ENCODE data around the gene OVOL3. TPM values are rescaled to one million over a fixed set of nuclear protein-coding genes. Genes with fewer than 3 reads are reported as not detected.
"Not testable (repeated sequence)": the region's sequence is repeated elsewhere in the genome, so short reads cannot be mapped to it uniquely, and the experiment has no call there.

OVOL3 gene
- not detected for total RNA-seq

DNA sequence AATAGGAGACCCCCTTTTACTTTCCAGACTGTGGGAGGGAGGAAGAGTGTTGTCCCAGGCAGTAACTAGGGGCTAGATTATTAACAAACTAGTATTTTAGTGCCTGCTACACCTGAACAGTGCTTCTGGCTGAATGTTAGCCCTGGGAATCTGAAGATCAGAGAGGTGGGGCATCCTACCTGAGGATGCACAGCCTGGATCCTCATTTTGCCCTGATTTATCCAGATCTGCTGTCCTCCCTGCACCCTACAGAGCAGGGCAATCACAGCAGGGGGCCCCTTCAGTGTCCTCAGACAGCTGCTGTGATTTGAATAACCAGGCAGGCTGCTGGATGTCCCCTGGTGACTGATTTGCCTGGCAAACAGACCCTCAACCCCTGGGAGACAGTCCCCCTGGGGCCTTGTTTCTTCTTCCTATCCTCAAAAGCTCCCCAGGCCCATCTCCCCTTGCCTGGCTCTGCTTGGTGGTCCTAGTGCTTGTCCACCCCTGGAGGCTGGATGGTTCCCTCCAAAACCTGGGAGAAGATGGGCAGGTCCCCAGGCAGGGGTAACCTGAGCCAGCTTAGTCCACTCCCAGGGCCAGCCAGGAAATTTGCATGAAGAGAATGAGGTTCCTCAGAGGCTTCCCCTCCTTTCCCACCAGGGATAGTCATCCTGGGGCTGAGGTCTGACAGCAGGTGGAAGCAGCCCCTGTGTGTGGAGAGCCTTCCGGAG is at the start of gene OVOL3:
Gene OVOL3, plus strand, starts transcription at position 657 of the 713 bp plus-strand sequence. CDS start 60 bp downstream, outside the sequence.
- CTCF ChIA-PET = interaction anchor here (1.2 kb wide), 1 partner anchor 17 kb away, joined by 3 read pairs; no protein-coding TSS in a partner anchor
- H3K36me3 Mint-ChIP-seq (ENCODE audit: low read depth) = peaks cover 23% of the 10 kb centered on the region
- H3K4me3 Mint-ChIP-seq = no peak within 1 kb of the TSS

GRCh38 chr19:36061367-36061766 is 49.6 kb upstream of the OVOL3 start:
- DNase-seq = no peak
- no peak overlapping the region for H3K4me3 Mint-ChIP-seq
- CTCF ChIA-PET = interaction anchor here (1.2 kb wide), 1 partner anchor 113 kb away, joined by 3 read pairs; no protein-coding TSS in a partner anchor
- no peak overlapping the region for H3K27ac Mint-ChIP-seq
- no peaks in the 10 kb centered on the region for H3K9me3 Mint-ChIP-seq
- peaks cover 22% of the 10 kb centered on the region for H3K36me3 Mint-ChIP-seq (ENCODE audit: low read depth)
- H3K4me1 Mint-ChIP-seq (ENCODE audit: low read depth) = peaks cover under 1% of the 10 kb centered on the region
- intact Hi-C loops (cut with micrococcal nuclease) = no loop called here
- no peaks in the 10 kb centered on the region for H3K27me3 Mint-ChIP-seq (ENCODE audit: low read depth)

More for the DNA sequence above, at the start of gene OVOL3:
- Mint-ChIP-seq H3K27me3 (ENCODE audit: low read depth) (no peaks in the 10 kb centered on the region), H3K27ac (no peak within 1 kb of the TSS), H3K9me3 (no peaks in the 10 kb centered on the region), H3K4me1 (ENCODE audit: low read depth) (peaks cover 16% of the 10 kb centered on the region)
- DNase-seq = no peak
- intact Hi-C loops (cut with micrococcal nuclease) = loop anchor here (10.0 kb wide), 2 partner anchors 396 to 664 kb away; partner anchors contain the start of genes KMT2B and ZNF850

DNA sequence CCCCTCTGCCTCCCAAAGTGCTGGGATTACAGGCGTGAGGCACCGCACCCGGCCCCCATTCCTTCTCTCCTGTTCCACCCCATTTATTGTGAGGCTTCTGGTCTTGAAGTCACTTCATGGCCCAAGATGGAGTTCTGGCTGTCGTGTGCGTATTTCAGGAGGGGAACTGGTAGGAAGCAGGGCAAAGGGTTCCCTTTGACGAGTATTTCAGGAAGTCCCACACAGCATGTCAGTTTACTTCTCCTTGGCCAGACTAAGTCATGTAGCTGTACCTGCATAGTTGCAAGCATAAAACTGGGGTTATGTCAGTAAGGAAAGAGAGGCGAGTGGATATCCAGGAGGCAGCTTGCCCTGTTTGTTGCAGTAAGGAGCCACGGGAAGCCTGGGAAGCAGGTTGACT is 46.1 kb upstream of the OVOL3 start:
- intact Hi-C loops (cut with micrococcal nuclease) = no loop called here
- no peak overlapping the region for H3K27ac Mint-ChIP-seq
- H3K36me3 Mint-ChIP-seq (ENCODE audit: low read depth) = peaks cover 32% of the 10 kb centered on the region
- H3K9me3 Mint-ChIP-seq = no peaks in the 10 kb centered on the region
- no peaks in the 10 kb centered on the region for H3K4me1 Mint-ChIP-seq (ENCODE audit: low read depth)
- no peak for DNase-seq
- H3K27me3 Mint-ChIP-seq (ENCODE audit: low read depth) = no peaks in the 10 kb centered on the region
- H3K4me3 Mint-ChIP-seq = no peak overlapping the region
- CTCF ChIA-PET = no interaction called here

GRCh38 chr19:36067681-36068080 is 43.3 kb upstream of the OVOL3 start:
- DNase-seq = no peak
- Mint-ChIP-seq H3K27ac (no peak overlapping the region), H3K27me3 (ENCODE audit: low read depth) (no peaks in the 10 kb centered on the region), H3K4me3 (no peak overlapping the region), H3K4me1 (ENCODE audit: low read depth) (peaks cover 2% of the 10 kb centered on the region), H3K36me3 (ENCODE audit: low read depth) (peaks cover 39% of the 10 kb centered on the region), H3K9me3 (no peaks in the 10 kb centered on the region)
- intact Hi-C loops (cut with micrococcal nuclease) = no loop called here
- CTCF ChIA-PET = no interaction called here

DNA sequence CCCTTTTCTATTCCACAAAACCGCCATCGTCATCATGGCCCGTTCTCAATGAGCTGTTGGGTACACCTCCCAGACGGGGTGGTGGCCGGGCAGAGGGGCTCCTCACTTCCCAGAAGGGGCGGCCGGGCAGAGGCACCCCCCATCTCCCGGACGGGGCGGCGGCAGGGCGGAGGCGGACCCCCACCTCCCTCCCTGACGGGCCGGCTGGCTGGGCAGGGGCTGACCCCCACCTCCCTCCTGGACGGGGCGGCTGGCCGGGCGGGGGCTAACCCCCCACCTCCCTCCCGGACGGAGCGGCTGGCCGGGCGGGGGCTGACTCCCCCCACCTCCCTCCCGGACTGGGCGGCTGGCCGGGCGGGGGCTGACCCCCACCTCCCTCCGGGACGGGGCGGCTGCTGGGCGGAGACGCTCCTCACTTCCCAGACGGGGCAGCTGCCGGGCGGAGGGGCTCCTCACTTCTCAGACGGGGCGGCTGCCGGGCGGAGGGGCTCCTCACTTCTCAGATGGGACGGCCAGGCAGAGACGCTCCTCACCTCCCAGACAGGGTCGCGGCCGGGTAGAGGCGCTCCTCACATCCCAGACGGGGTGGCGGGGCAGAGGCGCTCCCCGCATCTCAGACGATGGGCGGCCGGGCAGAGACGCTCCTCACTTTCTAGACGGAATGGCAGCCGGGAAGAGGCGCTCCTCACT is 42.0 kb upstream of the OVOL3 start:
- H3K27ac Mint-ChIP-seq; H3K27me3 Mint-ChIP-seq (ENCODE audit: low read depth); intact Hi-C loops (cut with micrococcal nuclease); CTCF ChIA-PET; H3K4me3 Mint-ChIP-seq; H3K4me1 Mint-ChIP-seq (ENCODE audit: low read depth); DNase-seq; H3K9me3 Mint-ChIP-seq: not testable (repeated sequence)
- peaks cover 45% of the 10 kb centered on the region for H3K36me3 Mint-ChIP-seq (ENCODE audit: low read depth)

DNA sequence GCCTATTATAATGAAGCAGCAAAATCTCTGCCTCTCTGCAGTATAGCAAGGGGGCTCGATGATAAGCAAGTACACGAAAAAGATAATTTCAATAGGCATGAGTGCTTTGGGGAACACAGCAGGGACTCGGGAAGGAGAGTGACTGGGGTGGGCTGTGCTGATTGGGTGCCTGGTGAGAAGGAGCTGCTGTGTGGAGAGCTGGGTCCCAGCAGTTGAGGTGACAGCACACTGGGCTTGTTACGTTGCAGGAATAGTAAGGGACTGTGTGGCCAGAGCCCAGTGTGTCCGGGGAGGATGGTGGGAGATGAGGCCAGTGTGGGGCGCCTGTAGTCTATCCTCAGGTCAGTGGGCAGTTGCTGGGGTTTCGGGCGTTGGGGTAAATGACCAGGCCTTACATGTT is 38.9 kb upstream of the OVOL3 start:
- no peaks in the 10 kb centered on the region for H3K9me3 Mint-ChIP-seq
- DNase-seq = no peak
- peaks cover 45% of the 10 kb centered on the region for H3K36me3 Mint-ChIP-seq (ENCODE audit: low read depth)
- H3K4me1 Mint-ChIP-seq (ENCODE audit: low read depth) = peaks cover 2% of the 10 kb centered on the region
- H3K4me3 Mint-ChIP-seq = no peak overlapping the region
- H3K27me3 Mint-ChIP-seq (ENCODE audit: low read depth) = no peaks in the 10 kb centered on the region
- CTCF ChIA-PET = no interaction called here
- H3K27ac Mint-ChIP-seq = no peak overlapping the region
- intact Hi-C loops (cut with micrococcal nuclease) = no loop called here

- H3K27ac Mint-ChIP-seq = no peak overlapping the region
- CTCF ChIA-PET = no interaction called here
- no peak for DNase-seq
Observed at GRCh38 chr19:36073121-36073876, 37.6 kb upstream of the OVOL3 start.

GRCh38 chr19:36079389-36079945 is 31.5 kb upstream of the OVOL3 start:
- no peaks in the 10 kb centered on the region for H3K27me3 Mint-ChIP-seq (ENCODE audit: low read depth)
- intact Hi-C loops (cut with micrococcal nuclease) = no loop called here
- H3K4me1 Mint-ChIP-seq (ENCODE audit: low read depth) = no peaks in the 10 kb centered on the region
- CTCF ChIA-PET = interaction anchor here (0.6 kb wide), 2 partner anchors 39 to 147 kb away, joined by 3 to 5 read pairs; no protein-coding TSS in a partner anchor
- DNase-seq = no peak
- H3K9me3 Mint-ChIP-seq = no peaks in the 10 kb centered on the region
- no peak overlapping the region for H3K27ac Mint-ChIP-seq
- H3K4me3 Mint-ChIP-seq = no peak overlapping the region
- H3K36me3 Mint-ChIP-seq (ENCODE audit: low read depth) = peaks cover 53% of the 10 kb centered on the region

More at GRCh38 chr19:36073121-36073876, 37.6 kb upstream of the OVOL3 start:
- H3K4me1 Mint-ChIP-seq (ENCODE audit: low read depth) = peaks cover 2% of the 10 kb centered on the region
- no peak overlapping the region for H3K4me3 Mint-ChIP-seq
- intact Hi-C loops (cut with micrococcal nuclease) = no loop called here
- no peaks in the 10 kb centered on the region for H3K9me3 Mint-ChIP-seq
- no peaks in the 10 kb centered on the region for H3K27me3 Mint-ChIP-seq (ENCODE audit: low read depth)
- H3K36me3 Mint-ChIP-seq (ENCODE audit: low read depth) = peaks cover 39% of the 10 kb centered on the region

DNA sequence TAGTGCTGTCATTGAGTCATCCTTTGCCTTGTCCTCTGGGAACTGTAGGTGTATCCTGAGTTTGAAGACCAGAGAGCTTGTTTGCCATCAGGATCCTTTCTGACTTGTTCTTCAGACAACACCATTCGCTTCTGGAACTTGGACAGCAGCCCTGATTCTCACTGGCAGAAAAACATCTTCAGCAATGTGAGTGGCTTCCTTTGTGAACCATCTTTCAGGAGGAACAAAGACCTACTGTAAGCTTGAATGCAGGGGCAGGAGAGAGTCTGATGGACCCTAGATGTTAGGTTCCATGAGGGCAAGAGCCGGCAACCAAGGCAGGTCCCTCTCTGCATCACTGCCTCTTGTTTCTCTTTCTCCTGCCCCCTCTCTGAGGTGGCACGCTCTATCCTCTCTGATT is 29.6 kb upstream of the OVOL3 start:
- no peak overlapping the region for H3K27ac Mint-ChIP-seq
- H3K27me3 Mint-ChIP-seq (ENCODE audit: low read depth) = no peaks in the 10 kb centered on the region
- intact Hi-C loops (cut with micrococcal nuclease) = no loop called here
- H3K4me1 Mint-ChIP-seq (ENCODE audit: low read depth) = no peaks in the 10 kb centered on the region
- DNase-seq = no peak
- CTCF ChIA-PET = no interaction called here
- no peaks in the 10 kb centered on the region for H3K9me3 Mint-ChIP-seq
- H3K4me3 Mint-ChIP-seq = no peak overlapping the region
- peaks cover 58% of the 10 kb centered on the region for H3K36me3 Mint-ChIP-seq (ENCODE audit: low read depth)

DNA sequence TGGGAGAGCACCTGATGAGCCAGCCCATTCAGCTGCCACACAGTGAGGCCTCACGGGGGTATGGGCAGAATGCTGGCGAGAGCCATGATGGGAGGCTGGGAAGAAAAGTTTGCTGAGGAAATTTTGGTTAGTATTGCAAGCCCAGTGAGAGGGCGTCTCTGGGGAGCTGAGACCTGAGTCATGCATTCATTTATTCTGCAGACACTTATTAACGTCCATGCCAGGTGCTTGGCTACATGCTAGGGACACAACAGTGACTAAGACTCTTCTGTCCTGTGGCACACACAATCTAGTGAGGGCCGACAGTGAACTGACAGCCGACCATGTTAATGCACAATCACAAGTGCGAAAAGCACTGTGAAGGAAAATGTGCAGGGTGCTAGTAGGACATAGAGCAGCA is 29.0 kb upstream of the OVOL3 start:
- H3K27ac Mint-ChIP-seq = no peak overlapping the region
- no peaks in the 10 kb centered on the region for H3K9me3 Mint-ChIP-seq
- DNase-seq = no peak
- H3K4me1 Mint-ChIP-seq (ENCODE audit: low read depth) = no peaks in the 10 kb centered on the region
- H3K36me3 Mint-ChIP-seq (ENCODE audit: low read depth) = peaks cover 62% of the 10 kb centered on the region
- H3K4me3 Mint-ChIP-seq = no peak overlapping the region
- intact Hi-C loops (cut with micrococcal nuclease) = no loop called here
- CTCF ChIA-PET = no interaction called here
- H3K27me3 Mint-ChIP-seq (ENCODE audit: low read depth) = no peaks in the 10 kb centered on the region

GRCh38 chr19:36082916-36083315 is 28.0 kb upstream of the OVOL3 start:
- no peak for DNase-seq
- Mint-ChIP-seq H3K36me3 (ENCODE audit: low read depth) (peaks cover 62% of the 10 kb centered on the region), H3K9me3 (no peaks in the 10 kb centered on the region), H3K4me3 (no peak overlapping the region), H3K4me1 (ENCODE audit: low read depth) (no peaks in the 10 kb centered on the region), H3K27ac (no peak overlapping the region), H3K27me3 (ENCODE audit: low read depth) (no peaks in the 10 kb centered on the region)
- intact Hi-C loops (cut with micrococcal nuclease) = no loop called here
- CTCF ChIA-PET = no interaction called here

DNA sequence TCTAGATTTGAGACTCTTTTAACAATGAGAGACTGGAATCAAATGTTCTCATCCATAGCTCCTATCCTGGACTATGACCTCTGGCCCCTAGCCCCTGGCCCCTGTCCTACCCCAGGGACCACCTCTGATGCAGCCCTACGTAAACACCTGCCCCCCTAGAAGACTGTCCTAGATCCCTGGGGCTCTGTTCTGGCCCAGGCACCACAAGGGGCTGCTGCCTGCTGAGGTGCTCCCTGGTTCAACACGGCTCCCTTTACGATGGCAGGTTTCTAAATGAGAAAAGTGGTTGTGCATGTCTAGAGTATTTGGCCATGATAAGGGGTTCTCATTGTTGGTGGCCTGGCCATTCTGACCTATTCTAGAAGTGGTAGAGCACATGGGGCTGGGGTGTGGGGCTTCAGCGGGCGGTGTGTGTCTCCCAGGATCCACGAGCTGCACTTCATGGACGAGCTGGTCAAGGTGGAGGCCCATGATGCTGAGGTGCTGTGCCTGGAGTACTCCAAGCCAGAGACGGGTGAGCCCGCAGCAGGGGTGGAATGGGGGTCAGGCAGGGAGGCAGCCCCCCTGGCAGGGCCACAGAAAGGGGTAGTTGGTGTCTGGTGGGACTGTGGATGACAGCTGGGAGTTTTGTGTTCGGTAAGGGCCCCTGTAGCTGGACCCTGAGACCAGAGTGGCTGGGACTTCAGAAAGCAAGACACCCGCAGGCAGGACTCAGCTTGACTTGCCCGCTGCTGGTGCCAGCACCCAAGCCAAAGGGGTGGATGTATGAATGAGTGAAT is 26.5 kb upstream of the OVOL3 start:
- intact Hi-C loops (cut with micrococcal nuclease) = no loop called here
- Mint-ChIP-seq H3K4me3 (no peak overlapping the region), H3K9me3 (no peaks in the 10 kb centered on the region), H3K27ac (no peak overlapping the region), H3K36me3 (ENCODE audit: low read depth) (peaks cover 64% of the 10 kb centered on the region), H3K27me3 (ENCODE audit: low read depth) (no peaks in the 10 kb centered on the region), H3K4me1 (ENCODE audit: low read depth) (no peaks in the 10 kb centered on the region)
- CTCF ChIA-PET = no interaction called here
- no peak for DNase-seq
